GM19452 (cell line): Measurements from ENCODE around the gene RXFP2.

ENCODE experiments used
- ATAC-seq: cut with Tn5 transposase; IDR thresholded peaks from one replicate; pipeline ENCODE4 v1.9.1; 2021; ENCODE audit not compliant: unreplicated experiment

Gene RXFP2

DNA sequence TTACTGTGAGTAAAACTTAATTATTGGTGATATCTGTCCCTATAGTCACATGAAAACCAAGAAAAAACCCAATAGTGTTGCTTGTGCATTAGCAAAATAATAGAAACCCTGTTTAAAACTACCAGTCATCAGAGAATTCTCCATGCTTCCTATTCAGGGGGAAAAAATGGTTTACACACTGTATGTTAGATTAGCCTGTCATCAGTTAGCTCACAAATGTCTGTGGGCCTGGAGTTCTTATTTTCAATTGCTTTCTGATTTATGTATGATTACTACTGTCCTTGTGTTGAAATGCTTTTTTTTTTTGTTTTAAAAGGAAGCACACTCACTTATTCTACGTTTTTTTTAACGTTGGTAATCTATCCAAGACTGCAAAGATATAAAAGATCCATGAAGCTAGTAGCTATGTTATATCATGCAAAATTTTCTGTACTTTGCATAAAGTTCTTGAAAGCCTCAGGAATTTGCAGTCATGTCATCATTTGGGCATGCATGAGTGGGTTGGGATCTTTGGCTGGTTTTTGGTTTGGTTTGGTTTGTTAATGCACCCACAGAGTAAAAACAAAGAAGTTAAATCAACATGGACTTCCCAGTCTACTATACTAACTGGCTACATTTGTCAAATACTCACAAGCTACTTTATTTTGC lies 25.9 kb downstream of the RXFP2 start:
- no peak for ATAC-seq

GRCh38 chr13:31767175-31767900 lies 28.0 kb downstream of the RXFP2 start:
- ATAC-seq, result no peak

GRCh38 chr13:31768351-31768750 lies 29.0 kb downstream of the RXFP2 start:
- no peak for ATAC-seq

GRCh38 chr13:31769575-31769974 lies 30.2 kb downstream of the RXFP2 start:
- no peak for ATAC-seq

DNA sequence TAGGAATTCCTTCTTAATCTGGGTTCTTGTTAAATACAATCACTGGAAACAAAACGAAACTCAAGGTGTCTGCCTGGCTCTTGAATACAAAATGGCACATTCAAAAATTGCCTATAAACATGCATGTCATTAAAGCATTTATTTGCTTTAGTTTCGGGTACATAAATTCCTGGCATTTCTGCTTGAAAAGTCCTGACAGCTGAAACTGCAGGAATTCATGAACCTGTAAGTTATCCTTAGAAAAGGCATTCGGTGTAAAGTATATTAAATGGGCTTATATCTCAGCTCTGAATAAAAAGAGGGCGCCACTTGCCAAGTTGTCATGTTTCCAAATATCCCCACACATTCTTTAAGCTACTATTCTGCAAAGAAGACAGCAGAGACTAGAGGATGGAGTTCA lies 32.9 kb downstream of the RXFP2 start:
- ATAC-seq, result no peak

- no peak for ATAC-seq
These were observed 34.2 kb downstream of the RXFP2 start for GRCh38 chr13:31773538-31773937.

DNA sequence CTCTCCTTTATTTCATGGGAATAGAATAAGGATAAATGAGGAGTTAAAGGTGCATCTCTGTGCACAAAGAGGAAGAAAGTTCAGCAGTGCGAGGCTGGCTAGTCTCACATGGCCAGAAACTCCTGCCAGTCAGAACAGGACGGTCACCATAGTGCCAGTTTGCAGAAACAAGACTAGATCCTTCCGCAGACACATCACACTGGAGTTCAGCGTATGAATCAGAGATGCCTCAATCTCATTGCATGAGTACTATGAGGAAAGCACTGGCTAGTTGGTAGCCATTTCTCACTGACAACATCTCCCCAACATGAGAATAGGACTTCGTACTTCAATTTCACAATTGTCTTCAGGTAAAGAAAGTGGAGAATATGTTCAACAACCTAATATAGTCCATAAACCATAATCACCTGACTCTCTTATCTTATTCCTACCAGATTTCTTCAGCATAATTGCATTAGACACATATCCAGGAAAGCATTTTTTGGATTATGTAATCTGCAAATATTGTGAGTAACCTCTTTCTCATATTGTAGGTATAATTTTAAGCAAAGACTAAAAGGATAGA lies 34.9 kb downstream of the RXFP2 start:
- no peak for ATAC-seq

GRCh38 chr13:31775148-31775547 lies 35.8 kb downstream of the RXFP2 start:
- ATAC-seq, result no peak

DNA sequence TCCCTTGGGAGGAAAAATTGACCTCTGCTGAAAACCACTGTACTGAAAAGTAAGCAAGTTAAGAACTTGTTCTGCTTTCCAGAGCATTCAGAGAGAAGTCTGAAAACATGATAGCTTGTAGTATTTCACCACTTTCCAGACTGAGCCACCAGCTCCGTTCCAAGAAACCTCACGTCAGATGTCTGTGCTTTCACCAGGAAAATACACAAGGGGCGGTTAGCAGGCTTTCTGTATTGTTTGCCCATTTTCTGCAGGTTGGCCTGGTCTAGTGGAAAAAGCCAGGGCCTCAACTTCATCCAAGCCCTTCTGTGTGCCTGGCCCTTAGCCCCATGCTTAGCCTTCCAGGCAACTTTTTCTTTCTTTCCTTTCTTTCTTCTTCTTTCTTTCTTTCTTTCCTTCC lies 36.4 kb downstream of the RXFP2 start:
- no peak for ATAC-seq

- no peak for ATAC-seq
These were observed 41.7 kb downstream of the RXFP2 start for GRCh38 chr13:31781064-31781463.

DNA sequence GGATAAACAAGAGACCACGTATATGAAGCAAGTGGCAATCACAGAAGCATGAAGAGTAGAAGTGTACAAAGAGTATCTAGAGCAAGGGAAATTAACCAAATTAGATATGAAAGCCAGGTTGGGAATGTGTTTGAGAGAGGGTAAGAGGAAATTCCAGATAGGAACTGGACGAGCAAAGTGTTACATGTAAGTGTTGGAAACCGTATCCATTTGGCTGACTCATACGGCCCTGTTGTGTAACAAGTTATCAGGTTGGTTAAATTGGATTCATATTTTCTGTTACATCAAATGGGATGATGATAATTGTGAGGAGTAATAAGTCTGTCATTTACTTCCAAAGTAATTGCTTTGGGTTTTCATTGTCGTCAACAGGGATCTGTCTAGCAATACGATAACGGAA lies 46.7 kb downstream of the RXFP2 start:
- ATAC-seq, result no peak

- ATAC-seq, result no peak
These were observed 51.7 kb downstream of the RXFP2 start for GRCh38 chr13:31790992-31791391.

- ATAC-seq, result no peak
These were observed 53.9 kb downstream of the RXFP2 start for GRCh38 chr13:31793246-31793645.

DNA sequence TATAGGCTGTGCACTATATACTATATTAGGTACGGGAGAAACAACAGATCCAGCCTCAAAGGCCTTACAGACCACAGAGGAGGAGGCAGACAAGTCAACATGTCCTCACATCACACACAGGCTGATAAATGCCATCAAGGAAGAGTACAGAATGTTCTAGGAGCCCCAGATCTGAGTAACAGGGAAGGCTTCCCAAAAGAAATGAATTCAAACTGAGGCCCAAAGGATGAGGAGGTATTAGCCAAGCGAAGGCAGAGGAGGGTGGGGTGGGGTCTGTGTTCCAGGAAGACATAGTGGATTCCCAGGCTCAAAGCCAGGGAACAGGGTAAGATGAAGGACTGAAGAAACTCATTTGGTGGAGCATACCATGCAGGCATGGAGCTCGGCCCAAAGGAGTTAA lies 55.1 kb downstream of the RXFP2 start:
- ATAC-seq, result no peak

DNA sequence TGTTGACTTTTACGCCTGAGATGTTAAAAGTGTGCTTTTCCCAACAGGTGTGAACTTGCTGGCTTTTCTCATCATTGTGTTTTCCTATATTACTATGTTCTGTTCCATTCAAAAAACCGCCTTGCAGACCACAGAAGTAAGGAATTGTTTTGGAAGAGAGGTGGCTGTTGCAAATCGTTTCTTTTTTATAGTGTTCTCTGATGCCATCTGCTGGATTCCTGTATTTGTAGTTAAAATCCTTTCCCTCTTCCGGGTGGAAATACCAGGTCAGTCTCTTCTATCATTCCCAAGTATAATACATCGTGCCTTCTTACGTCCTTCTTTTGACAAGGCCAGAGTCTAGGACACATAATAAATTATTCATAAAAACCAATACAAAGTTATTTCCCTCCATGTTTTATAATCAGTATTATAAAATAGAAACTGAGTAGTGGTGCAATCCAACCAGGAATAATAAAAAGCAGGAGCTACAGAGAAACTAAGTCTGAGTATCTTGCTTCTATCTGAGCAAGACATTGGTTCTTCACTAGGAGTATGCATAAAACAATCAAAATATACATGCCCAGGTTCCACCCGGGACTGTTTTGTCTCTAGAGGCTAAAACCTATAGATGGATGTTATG lies 57.9 kb downstream of the RXFP2 start:
- no peak for ATAC-seq

- no peak for ATAC-seq
These were observed 58.9 kb downstream of the RXFP2 start for GRCh38 chr13:31798189-31798588.

- no peak for ATAC-seq
These were observed 61.8 kb downstream of the RXFP2 start for GRCh38 chr13:31801088-31801487.

- no peak for ATAC-seq
These were observed 64.0 kb downstream of the RXFP2 start for GRCh38 chr13:31803311-31803710.

- no peak for ATAC-seq
These were observed 66.5 kb downstream of the RXFP2 start for GRCh38 chr13:31805841-31806240.

DNA sequence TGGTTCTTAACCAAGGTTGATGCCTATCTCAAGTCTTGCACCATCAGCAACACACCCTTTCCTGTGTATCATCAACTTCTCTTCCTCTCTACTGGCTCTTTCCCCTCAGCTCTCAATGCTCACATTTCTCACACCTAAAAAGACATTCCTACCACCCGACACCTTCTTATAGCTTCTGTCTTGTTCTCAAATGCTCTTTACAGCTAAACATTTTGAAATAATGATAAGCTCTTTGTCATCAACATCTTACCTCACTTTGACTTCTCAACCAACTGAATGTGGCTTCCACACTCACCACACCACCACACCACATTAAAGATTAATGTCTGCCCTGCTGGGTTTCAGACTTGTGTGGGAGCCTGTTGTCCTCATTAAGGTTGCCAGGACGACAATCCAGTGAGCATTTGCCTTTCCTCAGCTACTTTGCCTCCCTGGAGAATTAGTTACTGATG lies 67.8 kb downstream of the RXFP2 start:
- ATAC-seq, result no peak

DNA sequence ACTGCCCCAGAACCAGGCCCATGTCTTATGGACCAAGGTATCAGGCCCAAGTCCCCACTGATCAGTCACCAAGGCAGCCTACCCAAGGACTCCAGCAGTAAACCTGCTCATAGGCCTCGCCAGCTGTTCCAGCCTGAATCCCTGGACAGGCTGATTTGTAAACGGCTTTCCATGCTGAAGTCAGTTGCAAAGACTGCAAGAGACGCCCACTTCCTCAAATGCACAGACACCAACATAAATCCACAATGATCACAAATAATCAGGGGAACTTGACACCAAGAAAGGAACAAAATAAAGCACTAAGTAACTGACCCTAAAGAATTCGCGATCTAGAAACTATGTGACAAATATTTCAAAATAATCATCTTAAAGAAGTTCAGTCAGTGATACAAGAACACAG lies 75.2 kb downstream of the RXFP2 start:
- ATAC-seq, result no peak
